GM19467 (cell line): ENCODE results near the gene ZNF232.
"Not testable (repeated sequence)": the region's sequence is repeated elsewhere in the genome, so short reads cannot be mapped to it uniquely, and the experiment has no call there.

Experiments used
- ATAC-seq: cut with Tn5 transposase; IDR thresholded peaks from one replicate; pipeline ENCODE4 v1.9.1; 2021; ENCODE audit warnings: mild to moderate bottlenecking, moderate library complexity; ENCODE audit not compliant: unreplicated experiment

The ZNF232 gene

GRCh38 chr17:5099271-5099670 is 12.4 kb downstream of the ZNF232 start:
- ATAC-seq = no peak

GRCh38 chr17:5097101-5097834 is 14.4 kb downstream of the ZNF232 start:
- no peak for ATAC-seq

GRCh38 chr17:5096731-5097100 is 15.0 kb downstream of the ZNF232 start:
- ATAC-seq = no peak

DNA sequence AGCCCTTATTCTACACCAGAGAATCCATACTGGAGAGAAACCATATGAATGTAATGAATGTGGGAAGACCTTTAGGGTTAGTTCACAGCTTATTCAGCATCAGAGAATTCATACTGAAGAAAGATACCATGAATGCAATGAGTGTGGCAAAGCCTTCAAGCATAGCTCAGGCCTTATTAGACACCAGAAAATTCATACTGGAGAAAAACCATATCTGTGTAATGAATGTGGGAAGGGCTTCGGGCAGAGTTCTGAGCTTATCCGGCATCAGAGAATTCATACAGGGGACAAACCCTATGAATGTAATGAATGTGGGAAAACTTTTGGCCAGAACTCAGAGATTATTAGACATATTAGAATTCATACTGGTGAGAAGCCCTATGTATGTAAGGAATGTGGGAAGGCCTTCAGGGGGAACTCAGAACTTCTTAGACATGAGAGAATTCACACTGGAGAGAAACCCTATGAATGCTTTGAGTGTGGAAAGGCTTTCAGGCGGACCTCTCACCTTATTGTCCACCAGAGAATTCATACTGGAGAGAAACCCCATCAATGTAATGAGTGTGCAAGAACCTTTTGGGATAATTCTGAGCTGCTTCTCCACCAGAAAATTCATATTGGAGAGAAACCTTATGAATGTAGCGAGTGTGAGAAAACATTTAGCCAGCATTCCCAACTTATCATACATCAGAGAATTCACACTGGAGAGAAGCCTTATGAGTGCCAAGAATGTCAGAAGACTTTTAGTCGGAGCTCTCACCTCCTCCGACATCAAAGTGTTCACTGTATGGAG is 19.3 kb downstream of the ZNF232 start:
- no peak for ATAC-seq

GRCh38 chr17:5080591-5080990 is 31.1 kb downstream of the ZNF232 start:
- ATAC-seq = no peak

DNA sequence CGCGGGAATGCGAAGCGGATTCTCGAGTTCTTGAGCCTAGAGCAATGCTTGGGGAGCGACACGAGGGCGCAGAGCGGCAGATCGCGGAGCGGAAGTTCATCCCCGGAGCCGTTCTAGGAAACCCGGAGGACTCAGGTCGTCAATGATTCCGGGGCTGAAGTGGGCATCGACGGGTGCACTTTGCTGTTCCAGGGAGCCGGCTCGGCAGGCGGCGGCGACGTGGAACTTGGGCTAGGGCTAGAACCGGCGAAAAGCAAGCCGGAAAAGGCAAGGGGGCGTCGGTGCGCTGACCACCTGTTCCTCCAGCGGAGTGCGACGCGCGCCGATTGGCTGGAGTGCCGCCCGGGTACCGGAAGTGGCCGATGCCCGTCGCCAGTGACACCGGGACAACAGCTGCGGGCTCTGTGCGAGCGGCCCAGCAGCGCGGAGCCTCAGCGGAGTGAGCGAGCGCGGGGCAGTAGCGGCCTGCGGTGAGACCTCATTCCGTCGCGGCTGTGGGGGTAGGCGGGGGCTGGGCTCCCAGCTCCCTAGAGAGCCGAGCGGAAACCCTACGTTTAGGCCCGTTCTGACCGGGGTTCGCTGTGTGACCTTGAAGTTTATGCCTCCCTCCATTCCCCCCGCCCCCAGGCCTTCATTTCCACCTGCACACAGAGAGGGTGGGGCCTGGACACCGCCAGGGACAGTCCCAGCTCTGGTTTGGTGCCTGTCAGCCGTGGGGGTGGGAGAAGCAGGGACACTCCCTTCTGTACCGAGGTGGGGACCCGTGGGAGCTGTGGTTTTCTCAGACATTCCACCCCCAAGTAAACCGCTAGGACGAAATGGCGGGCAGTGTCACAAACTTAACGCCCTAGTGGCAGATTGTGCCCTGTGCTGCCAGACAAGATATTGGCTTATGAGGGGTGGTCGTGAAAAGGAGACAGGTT is 33.3 kb downstream of the ZNF232 start, which contains the start of gene ZFP3:
Gene ZFP3, plus strand, starts transcription at position 362 of the 923 bp plus-strand sequence. CDS start 13,038 bp downstream, outside the sequence.
- ATAC-seq = peak; percentile 87

DNA sequence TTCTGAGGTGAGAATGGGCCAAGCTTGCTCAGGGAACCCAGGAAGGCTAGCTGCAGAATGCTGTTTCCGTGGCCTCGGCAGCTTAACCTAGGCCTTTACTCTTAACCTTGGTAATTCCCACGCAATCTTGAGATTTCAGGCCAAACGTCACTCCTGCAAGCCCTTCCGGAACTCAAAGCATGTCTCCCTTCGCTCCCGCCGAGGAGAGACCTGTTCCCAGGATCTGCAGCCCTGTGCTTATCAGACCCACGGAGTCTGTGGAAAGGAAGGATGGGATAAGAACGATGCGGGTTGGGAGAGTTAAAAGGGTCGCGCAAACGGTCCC is 33.9 kb downstream of the ZNF232 start:
- no peak for ATAC-seq

GRCh38 chr17:5077275-5077674 is 34.4 kb downstream of the ZNF232 start:
- not testable (repeated sequence) for ATAC-seq

DNA sequence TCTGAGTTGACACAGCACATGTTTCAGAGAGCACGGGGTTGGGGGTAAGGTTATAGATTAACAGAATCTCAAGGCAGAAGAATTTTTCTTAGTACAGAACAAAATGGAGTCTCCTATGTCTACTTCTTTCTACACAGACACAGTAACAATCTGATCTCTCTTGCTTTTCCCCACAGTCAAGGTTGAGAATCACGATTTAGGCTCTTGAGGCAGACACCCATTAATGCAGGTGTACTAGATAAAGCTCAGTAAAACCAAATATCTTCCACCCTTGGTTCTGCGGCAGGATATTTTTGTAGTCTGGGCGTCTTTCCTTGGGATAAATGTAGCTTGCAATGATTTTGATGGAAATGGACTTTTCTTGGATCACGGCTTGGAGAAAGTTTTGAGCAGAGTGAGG is 36.2 kb downstream of the ZNF232 start:
- not testable (repeated sequence) for ATAC-seq

DNA sequence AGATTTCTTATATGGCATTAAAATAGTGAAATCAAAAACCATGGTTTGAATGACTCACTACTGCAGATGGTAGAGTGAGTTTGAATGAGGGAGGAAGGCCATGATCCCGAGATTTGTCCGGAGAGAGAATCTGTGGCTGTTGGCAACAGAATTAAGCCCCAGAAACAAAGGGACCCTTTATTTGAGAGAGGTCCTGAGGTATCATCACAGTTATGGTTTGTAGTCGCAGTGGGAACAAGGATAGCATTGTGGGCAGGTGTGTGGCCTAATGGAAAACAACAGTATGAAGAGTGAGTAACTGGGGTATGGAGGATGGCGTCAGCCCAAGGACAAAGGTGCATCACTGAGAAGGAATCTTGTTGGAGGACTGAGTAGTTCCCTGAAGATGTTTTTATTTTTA is 42.0 kb downstream of the ZNF232 start:
- no peak for ATAC-seq

DNA sequence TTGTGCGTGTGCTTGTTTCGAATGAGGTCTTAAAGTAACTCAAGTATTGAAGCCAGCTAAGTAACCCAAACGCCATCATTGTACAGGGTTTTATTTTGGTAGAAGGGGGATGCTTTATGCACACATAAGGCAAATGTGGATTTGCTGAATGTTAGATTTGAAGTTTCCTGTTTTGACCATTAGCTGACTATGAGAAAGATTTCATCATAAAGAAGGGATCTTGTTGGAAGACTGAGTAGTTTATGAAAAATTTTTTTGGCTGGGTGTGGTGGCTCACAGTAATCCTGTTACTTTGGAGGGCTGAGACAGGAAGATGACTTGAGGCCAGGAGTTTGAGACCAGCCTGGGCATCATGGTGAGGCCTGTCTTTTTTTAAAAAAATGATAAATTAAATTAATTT is 43.4 kb downstream of the ZNF232 start:
- ATAC-seq = no peak

DNA sequence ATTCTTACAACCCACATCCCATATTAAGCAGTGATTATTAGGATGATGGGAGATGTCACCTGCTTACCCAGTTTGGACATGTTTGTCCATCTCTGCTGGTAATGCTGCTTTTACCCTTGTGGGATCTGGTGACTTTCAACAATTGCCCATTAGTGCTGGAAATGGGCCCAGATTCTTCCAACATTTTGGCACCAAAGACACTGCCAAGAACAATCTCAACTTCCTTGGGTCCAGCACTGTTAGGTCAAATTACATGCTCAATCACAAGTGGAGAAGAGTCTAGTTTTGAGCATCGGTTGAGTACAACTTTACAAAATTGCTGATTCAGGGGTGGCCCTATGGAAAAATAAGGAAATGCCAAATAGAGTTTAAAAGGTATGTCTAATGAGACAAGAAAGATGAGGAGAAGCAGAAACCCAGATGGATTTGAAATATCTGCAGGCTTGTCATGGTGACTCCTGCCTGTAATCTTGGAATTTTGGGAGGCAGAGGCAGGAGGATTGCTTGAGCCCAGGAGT is 46.4 kb downstream of the ZNF232 start:
- ATAC-seq = no peak
